NK-92 (cell line): ENCODE measurements around the gene DGKI.

Source experiments
- DNase-seq: peaks from one replicate; lab custom pipeline; 2025; ENCODE audit not compliant: unreplicated experiment; lab: John Stamatoyannopoulos, UW

DGKI gene

GRCh38 chr7:137873524-137873923 is 26.8 kb upstream of the DGKI start:
- no peak for DNase-seq

DNA sequence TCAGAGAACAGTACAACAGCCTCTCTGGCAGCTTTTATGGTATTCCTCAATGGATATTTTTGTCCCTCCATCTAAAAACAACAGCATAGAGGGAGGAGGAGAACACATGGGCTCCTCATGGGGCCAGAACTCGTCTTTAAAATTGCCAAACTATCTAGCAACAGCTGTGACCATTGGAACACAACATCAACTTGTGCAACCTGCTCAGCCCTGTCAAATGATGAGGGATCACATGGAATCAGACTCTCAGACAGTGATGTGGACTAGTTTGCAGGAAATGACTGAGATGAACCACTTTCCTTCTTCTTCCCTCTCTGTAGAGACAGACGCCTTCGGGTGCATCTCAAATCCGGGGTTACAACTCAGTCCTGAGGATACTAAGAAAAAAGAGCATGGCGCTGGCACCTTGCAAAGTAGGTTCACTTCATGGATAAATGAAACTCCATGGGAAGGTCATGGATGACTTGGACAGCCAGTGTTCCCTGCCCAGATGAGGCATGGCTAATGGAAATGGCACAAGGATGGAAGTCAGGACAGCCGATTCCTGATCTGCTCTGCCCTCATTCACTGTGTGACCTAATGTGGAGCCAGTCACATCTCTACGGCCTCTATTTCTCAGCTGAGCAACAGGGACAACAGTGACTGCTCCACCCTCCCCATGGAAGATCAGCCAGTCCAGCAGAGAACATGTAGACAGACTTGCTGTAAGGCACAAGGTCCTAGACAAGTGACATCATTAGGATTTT is 24.6 kb upstream of the DGKI start:
- DNase-seq: no peak

DNA sequence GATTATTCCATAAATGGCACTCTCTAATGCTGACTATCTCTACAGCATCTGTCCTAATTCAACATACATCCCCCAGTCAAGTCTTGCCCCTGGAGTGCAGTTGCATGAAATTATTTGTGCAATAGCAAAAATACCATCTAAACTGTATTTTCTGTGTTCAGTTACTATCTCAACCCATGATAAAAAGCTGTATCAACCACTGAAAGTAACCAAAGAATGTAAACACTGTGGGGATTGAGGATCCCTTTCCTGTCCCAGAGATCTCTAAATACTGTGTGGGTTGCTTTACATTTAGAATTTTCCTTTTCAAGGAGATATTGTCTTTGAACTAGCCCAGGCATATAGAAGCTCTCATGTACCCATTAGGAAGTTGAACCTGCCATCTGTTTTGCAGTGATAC is 23.9 kb upstream of the DGKI start:
- no peak for DNase-seq

- no peak for DNase-seq
These were observed 23.3 kb upstream of the DGKI start for GRCh38 chr7:137870078-137870477.

- DNase-seq: no peak
These were observed 22.5 kb upstream of the DGKI start for GRCh38 chr7:137869260-137869659.

GRCh38 chr7:137867289-137867688 is 20.5 kb upstream of the DGKI start:
- no peak for DNase-seq

- DNase-seq: no peak
These were observed 19.0 kb upstream of the DGKI start for GRCh38 chr7:137865764-137866163.

GRCh38 chr7:137862964-137863363 is 16.2 kb upstream of the DGKI start:
- DNase-seq: no peak

DNA sequence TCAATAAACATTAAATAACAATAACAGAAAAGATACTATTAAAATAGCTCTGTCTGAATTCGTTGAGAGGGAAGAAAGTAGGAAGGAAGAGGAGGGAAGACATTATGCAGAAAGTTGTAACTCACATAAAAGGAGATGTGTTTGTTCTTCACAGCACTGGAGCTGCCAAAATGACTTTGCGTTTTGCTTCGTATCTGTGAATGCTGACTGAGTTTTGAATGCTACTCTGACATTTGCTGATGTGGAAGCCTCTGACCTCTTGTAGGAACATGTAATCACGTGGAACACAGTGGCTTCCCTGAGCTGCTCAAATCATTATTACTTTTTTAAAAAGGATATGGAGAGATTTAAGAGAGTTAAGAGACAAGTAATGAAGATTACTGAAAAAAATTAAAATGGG is 15.6 kb upstream of the DGKI start:
- no peak for DNase-seq

- no peak for DNase-seq
These were observed 13.8 kb upstream of the DGKI start for GRCh38 chr7:137860542-137860941.

GRCh38 chr7:137853053-137853452 is 6.3 kb upstream of the DGKI start:
- no peak for DNase-seq

DNA sequence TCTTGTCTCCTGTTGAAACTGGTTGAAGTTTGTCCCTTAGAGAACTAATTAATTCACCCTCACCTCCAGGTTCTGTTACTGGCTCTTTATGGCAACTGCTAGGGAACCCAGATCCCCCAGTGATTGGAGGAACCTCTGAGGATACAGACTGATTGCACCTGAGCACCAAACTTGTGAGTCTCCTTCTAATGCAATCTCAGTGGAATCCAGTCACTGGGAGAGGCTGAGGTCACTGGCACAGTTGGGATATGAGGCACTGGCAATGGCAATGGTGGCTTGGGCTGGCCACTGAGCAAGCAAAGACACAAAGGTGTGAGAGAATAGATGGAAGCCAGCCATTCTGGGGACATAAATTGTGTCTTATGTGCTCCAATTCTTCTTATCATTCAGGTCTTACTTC is 5.3 kb upstream of the DGKI start:
- DNase-seq: no peak

DNA sequence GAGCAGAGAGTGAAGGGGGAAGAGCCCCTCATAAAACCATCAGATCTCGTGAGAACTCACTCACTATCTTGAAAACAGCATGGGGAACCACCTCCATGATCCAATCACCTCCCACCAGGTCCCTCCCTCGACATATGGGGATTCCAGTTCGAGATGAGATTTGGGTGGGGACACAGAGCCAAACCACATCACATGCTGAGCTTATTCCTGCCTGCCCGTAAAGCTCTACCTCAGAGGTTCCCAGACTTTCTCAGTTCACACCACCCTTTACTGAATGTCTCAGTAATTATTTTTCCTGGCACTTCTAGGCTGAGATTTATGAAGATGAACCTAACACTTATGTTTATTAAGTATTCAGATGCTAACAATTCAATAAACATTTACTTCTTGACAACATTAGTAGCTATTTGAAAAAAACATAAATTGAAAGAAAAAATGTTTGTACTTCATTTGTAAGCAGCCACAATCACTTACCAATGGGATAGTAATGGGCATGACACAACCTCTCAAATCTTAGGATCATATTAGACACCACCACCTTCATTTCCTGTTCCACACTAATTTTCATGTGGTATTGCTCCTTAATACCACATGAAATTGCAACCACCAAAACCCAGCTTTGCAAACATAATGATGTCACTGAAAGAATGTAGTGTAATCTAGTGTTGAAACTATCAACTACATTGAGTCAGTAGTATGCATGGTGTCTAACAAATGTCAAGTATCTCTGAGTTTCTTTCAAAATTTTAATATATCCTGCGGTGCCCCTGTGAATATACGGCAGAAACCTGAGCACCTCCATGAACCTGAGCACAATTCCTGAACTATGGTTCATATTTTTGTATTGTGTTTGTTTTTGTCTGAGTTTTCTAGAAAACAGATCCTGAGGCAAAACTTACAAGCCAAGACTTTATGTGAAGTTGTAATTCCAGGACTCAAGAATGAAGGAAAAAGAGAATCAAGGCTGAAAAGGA is 4.5 kb upstream of the DGKI start:
- no peak for DNase-seq

GRCh38 chr7:137850571-137850970 is 3.8 kb upstream of the DGKI start:
- DNase-seq: no peak

- DNase-seq: no peak
These were observed 1.3 kb upstream of the DGKI start for GRCh38 chr7:137848095-137848494.

GRCh38 chr7:137847568-137848050 is 835 bp upstream of the DGKI start:
- DNase-seq: no peak

GRCh38 chr7:137846549-137846826 is 286 bp downstream of the DGKI start:
- no peak for DNase-seq

DNA sequence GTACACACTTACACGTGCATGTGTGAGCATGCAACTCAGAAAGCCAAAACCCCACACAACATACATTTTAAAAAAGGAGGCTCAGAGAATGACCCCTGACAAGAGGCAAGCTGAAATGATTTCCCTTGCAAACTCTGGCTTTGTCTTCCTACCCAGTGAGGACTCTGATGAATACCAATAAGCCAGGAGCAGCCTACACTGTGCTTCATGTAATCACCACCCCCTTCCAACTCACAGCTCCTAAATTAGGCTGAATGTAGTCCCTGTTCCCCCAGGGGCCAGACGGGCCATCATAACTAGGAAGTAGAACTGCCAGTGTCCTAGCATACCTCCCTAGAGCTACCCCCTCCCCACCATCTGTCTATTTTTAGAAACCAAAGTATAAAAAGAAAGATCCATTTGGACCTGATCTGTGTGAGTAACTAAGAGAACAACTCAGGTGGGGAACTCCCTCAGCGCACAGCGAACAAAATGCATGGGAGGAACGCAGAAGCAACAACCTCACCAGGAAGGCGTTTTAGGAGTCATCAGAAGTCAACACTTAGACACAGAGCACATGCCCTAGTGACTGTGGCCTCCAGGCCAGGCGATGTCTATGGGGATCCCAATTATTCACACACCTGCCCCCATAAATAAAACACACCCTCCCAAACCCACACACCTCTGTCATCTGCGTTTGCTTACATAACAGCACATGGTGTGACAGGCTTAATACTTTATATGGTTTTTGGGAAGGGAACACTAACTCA is 1.9 kb downstream of the DGKI start:
- DNase-seq: no peak

DNA sequence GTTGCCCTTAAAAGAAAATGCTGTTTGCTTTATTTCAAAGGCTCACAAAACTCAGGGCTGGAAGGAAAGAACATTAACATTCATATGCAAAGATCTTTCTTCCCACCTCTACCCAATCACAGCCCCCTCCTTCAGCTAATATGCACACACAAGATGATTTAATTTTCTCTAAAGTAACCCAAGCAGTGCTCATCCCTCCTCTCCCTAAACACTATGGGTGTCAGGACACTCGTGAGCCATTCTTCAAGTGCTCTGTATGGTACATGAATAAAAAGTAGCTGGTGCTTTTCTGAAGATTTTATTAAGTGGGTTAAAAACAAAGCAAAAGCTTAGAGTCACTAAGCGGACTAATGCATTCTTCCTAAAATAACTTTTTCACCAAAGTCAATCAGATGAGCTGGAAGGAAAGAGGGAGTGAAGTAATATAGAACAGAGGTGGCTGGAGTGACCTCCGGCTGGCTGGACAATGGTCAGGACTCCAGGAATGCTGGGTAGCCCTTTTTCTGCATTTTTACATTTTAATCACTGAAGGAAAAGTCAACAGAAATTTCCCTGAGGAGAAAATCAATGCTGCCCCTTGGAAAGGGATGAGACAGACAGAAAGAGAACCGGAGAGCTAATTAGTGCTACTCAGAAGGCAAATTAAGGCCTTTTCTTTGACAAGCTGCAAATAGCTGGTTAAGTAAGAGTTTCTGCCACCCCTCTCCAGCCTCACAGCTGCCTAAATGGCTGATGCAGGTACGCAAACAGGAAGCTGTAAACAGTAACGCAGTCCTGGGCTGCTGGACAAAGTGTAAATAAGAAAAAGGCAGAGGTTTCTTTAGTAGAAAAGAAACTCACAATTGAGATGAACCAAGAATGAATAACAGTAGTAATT is 6.6 kb downstream of the DGKI start:
- DNase-seq: no peak

DNA sequence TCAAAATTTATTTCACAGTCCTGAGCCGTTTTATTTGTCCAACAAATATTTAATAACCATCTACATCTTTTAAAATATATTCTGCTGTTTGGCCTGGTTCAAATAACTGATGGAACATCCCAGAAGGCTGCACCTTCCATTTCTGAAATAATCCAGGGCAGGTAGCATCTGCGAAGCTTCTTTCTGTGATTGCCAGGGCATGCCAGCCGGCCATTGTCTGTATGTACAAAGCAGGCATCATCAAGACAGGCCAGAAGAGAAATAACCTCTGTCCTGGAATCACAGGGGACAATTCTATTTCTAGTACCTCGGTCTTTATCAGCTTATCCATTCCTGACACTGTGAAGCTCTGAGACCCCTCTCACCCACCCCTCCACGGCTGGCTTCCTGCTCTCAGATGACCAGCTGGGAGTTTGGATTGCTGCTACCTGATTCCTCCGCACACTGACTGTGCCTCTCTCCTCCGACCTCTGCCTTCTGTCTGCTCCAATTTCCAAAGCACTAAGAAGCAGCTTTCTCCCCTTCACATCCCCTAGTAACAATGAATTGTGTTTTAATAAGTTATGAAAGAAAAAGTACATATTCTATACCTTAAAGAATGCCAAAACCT is 8.0 kb downstream of the DGKI start:
- DNase-seq: no peak
